Colon (tissue), 2 donors: ENCODE results near the gene TAP2.

Experiments used
- FAIRE-seq: peaks from 2 replicates; lab custom pipeline; 2012; peaks lifted over from hg19 to GRCh38; lab: Jason Lieb, UNC
- donor health status: control.
- donor health status: control.

TAP2 gene

GRCh38 chr6:32854376-32855178, 16.0 kb upstream of the TAP2 start:
- no peak for FAIRE-seq

DNA sequence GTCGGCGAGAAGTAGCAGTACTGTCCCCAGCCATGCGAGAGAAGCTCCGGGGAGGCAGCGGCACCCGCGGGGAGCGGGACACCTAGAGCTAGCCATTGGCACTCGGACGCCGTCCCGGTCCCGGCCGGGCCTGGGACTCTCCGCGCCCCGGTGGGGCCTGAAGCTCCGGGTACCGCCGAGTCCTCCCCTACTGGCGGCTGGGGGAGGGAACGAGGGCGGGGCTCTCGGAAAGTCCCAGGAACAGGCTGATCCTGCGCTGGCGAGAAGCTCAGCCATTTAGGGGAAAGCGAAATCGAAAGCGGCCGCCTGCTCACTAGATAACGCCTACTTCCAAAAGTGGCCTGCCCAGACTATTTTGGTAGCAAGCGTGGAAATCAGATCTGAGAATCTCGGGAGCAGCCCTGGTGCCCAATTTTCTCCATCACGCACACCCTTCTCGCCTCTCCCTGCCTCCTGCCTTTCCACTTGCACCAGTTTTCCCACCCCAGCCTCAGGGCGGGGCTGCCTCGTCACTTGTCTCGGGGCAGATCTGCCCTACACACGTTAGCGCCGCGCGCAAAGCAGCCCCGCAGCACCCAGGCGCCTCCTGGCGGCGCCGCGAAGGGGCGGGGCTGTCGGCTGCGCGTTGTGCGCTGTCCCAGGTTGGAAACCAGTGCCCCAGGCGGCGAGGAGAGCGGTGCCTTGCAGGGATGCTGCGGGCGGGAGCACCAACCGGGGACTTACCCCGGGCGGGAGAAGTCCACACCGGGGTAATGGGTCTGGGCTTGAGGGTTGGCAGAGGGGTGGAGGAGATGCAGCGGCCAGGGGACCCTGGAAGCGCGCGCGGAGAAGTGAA, 15.2 kb upstream of the TAP2 start, which contains the start of the genes PSMB9 and TAP1:
PSMB9 (plus strand) TSS at position 652 of the 835 bp plus-strand sequence; CDS start at position 690, 38 bp downstream.
TAP1 (minus strand) TSS at position 164 of the 835 bp plus-strand sequence; CDS start at position 96, 68 bp downstream.
- FAIRE-seq, result no peak

- FAIRE-seq, result no peak
These were observed 14.5 kb upstream of the TAP2 start for GRCh38 chr6:32852844-32853540.

DNA sequence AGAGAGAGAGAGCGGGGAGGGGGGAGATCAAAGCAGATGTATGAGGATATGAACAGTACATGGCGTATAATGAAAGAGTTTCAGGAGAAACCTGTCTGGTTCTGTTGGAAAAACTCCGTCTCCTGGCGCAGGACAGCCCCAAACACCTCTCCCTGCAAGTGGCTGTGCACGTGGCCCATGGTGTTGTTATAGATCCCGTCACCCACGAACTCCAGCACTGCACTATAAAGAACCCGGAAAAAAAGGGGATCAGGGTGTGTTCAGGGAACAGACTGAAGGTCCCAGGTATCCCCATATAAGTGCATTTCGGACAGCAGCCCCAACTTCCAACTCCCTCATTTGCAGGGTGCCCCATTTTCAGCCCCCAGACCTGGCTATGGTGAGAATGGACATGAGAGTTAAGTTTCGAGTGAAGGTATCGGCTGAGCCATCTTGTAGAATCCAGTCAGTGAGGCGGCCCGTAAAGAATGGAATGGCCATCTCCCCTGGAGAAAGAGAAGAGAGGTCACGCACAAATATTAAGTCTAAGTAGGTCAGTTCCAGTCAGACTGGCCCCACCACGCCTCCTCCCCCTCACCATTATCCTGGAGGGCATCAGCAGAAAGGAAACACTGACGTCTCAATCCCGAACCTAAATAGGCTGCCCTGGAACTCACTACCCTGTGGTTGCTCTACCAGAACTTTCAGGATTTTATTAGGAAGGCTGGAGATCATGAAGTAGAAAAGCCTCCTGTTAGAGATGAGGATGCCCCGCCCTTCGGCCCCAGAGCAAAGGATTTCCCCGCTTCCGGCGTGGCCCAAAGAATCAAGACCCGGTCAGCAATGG, 13.7 kb upstream of the TAP2 start:
- no peak for FAIRE-seq

DNA sequence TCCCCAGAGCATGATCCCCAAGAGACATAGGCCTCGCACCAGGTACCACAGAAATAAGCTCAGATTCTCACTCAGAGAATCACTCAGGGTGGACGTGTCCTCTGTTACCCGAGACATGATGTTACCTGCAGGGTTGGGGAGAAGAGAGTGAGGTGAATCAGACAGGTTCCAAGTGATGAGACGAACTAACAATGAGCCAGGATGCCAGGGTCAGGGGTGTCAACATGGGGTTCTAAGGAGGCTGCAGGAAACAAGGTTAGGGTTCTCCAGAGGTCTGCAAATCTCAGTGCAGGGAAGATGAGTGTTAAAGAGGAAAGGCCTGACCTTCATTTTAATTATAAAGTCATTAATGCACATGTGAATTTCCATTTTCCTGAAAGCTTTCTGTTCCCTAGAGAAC, 12.5 kb upstream of the TAP2 start:
- FAIRE-seq, result no peak

- no peak for FAIRE-seq
These were observed 10.6 kb upstream of the TAP2 start for GRCh38 chr6:32849126-32849525.

GRCh38 chr6:32847795-32848194, 9.3 kb upstream of the TAP2 start:
- no peak for FAIRE-seq

- no peak for FAIRE-seq
These were observed 8.5 kb upstream of the TAP2 start for GRCh38 chr6:32847004-32847403.

- FAIRE-seq, result no peak
These were observed 6.9 kb upstream of the TAP2 start for GRCh38 chr6:32845384-32845884.

- FAIRE-seq, result no peak
These were observed 6.4 kb upstream of the TAP2 start for GRCh38 chr6:32844839-32845383.

DNA sequence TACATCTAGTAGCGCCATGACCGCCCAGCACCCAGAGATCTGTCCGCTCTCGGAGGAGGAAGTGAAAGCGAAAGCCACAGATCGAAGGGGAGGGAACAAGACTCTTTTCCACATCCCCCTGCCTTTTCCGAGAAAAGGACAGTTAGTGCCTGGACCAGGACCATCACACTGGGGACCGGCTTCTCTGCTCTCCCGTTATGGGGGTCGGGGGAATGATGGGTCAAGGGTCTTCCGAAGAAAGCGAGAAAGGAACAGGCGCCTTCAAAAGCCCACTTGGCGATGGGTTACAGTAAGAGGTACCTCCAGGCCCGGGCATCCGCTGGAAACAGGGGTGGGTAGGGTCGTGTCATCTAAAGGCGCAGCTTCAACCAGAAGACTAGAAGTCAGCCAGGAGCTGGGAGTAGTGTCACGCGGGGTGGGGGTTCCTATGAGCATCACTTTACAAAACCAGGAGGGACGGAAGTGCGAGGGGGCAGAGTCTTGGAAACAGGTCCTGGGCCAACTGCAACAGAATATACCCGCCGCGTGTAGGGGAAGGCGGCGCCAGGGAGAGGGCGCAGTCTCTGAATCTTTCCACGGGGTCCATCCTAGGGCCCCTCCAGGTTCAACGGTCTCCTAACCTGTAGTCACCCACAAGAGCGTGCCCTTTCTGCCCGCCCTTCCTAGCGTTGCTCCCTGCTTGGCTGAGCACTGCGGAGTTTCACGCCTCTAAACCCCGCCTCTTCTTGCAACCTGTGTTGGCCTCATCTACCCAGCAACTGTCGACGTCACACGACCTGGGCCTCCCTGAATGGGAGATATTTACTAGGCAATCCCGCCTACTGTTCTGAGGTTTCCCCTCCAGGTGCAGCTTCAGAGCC, 5.7 kb upstream of the TAP2 start, which contains the start of gene PSMB8:
PSMB8 (minus strand) TSS at position 69 of the 860 bp plus-strand sequence; CDS start at position 18, 51 bp downstream.
- FAIRE-seq, result no peak

GRCh38 chr6:32843331-32843978, 4.9 kb upstream of the TAP2 start:
- FAIRE-seq, result no peak

DNA sequence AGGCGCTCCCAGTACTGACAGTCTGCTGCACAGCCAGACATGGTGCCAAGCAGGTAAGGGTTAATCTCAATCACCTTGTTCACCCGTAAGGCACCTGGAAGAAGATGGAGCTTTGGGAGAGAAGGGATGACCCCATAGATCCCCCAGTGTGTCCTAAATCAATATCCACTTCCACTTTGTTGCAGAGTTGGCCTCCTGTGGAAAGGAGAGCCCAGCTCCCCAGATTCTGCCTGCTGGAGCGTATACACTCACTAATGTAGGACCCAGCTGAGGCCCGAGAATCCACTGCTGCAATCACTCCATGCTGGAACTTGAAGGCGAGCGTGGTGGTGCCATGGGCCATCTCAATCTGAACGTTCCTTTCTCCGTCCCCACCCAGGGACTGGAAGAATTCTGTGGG, 4.2 kb upstream of the TAP2 start:
- no peak for FAIRE-seq

DNA sequence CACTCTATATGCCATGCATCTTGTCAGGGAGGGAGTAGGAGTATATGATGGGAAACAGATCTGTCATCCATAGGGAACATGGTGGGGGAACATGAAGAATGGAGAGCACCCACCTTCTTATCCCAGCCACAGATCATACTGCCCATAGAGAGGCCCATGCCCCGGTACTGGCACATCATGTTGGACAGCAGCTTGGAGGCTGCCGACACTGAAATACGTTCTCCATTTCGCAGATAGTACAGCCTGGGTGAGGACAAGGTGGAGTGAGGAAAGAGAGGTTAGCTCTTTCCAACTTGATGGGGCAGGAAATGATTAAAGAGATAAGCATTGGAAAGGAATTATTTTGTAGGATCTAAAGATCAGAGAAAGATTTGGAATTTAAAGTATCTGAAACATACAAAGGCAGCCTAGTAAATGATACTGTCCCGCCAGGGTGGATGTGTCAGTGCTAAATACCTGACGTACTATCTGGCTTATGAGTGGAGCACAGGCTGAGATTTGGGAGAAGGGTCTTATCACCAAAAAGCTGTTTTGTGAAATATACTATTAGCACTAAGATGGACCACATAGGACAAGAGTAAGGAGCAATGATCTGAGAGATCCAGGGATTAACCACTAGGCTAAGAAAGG, 3.6 kb upstream of the TAP2 start:
- FAIRE-seq, result no peak

DNA sequence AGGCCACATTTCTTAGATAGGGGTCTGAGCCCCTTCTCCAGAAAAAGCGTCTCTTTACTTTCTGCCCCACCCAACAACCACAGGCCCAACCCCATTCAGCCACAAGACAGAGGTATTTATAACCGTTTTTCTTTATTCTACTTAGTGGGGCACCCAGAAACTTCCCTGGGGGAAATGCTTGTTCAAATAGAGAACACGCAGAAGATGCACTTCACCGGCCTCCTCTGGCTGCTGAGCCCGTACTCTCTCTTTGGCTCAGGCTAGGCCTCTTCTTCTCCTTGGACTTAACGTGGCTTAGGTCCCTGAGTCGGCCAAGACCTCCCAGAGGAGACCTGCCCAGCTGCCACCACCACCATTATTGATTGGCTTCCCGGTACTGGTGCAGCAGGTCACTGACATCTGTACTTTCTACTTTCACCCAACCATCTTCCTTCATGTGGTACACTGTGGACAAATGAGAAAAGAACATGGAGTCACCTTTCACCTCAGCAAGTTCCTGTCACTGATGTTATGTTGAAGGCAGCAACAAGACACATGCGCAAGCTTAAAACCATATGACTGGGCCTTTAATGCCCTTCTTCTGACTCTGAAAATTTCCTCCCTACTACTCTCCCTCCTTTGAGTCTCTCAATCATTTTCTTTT, 2.2 kb upstream of the TAP2 start:
- no peak for FAIRE-seq

- no peak for FAIRE-seq
These were observed 817 bp upstream of the TAP2 start for GRCh38 chr6:32839356-32839755.

DNA sequence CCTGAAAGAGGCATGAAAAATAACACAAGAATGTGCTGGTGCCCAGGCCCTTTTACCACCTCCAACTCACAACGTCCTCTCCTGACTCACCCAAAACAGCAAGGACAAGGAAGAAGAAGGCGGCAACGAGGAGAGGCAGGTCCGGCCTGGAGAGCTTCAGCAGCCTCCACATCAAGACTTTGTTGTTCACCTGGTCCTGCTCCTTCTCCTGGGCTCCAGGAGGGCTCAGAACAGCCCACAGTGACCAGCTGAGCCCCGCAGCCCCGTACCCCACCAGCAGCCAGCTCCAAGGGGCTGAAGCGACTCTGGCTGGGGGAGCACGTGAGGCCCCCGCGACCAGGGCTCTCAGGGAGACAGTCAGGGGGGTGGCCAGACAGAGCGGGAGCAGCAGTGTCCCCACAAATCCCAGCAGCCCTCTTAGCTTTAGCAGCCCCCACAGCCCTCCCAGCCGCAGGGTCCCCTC, 857 bp downstream of the TAP2 start:
- no peak for FAIRE-seq

DNA sequence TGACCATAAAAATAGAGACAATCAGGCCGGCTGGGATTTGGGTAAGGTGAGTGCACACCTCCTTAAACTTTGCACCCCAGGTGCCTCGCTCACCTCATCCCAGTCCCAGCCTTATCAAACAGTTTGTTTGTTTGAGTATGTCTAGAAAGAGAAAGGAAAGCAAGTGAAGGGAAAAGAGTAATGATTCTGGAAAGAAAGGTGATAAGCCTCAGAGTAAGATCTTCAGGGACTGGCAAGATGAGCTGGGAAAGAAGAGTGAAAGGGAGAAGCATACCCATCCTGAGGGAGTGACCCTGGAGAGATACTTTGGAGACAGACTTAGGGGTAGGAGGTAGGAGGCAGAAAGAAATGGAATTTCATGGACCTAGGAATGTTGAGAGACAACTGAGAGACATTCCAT, 1.7 kb downstream of the TAP2 start:
- FAIRE-seq, result no peak
